HG03521 (cell line): ENCODE data around the gene LCN2.
A peak's percentile ranks its signal among the peaks of the same experiment; 100 is the strongest.

ENCODE experiments used
- ATAC-seq: cut with Tn5 transposase; IDR thresholded peaks from one replicate; pipeline ENCODE4 v1.9.1; 2021; ENCODE audit warnings: mild to moderate bottlenecking, moderate library complexity; ENCODE audit not compliant: unreplicated experiment

Gene LCN2

GRCh38 chr9:128114326-128115186, 34.7 kb upstream of the LCN2 start:
- ATAC-seq, result no peak

GRCh38 chr9:128115187-128116103, 33.8 kb upstream of the LCN2 start:
- no peak for ATAC-seq

- ATAC-seq, result no peak
Observed at GRCh38 chr9:128116104-128117083, 32.9 kb upstream of the LCN2 start.

- peak; percentile 63 for ATAC-seq
Observed at GRCh38 chr9:128117613-128118471, 31.4 kb upstream of the LCN2 start.

GRCh38 chr9:128118472-128118857, 30.8 kb upstream of the LCN2 start:
- ATAC-seq, result no peak

GRCh38 chr9:128118971-128119665, 30.1 kb upstream of the LCN2 start:
- no peak for ATAC-seq

GRCh38 chr9:128120061-128120740, 29.1 kb upstream of the LCN2 start:
- ATAC-seq, result no peak

- no peak for ATAC-seq
Observed at GRCh38 chr9:128120741-128121465, 28.4 kb upstream of the LCN2 start.

GRCh38 chr9:128121466-128121810, 27.8 kb upstream of the LCN2 start:
- no peak for ATAC-seq

GRCh38 chr9:128121924-128122808, 27.1 kb upstream of the LCN2 start:
- ATAC-seq, result no peak

GRCh38 chr9:128122809-128123175, 26.5 kb upstream of the LCN2 start:
- ATAC-seq, result no peak

- ATAC-seq, result no peak
Observed at GRCh38 chr9:128123451-128124080, 25.7 kb upstream of the LCN2 start.

GRCh38 chr9:128124451-128124850, 24.8 kb upstream of the LCN2 start:
- no peak for ATAC-seq

- no peak for ATAC-seq
Observed at GRCh38 chr9:128124873-128125579, 24.2 kb upstream of the LCN2 start.

GRCh38 chr9:128125580-128126354, 23.5 kb upstream of the LCN2 start:
- ATAC-seq, result no peak
